ENCODE results near the gene GABRD.

GABRD gene

GRCh38 chr1:1985375-1986050 is 33.6 kb upstream of the GABRD start:
- DNase-seq (ENCODE audit: low read depth): no peak

GRCh38 chr1:1986451-1987141 is 32.5 kb upstream of the GABRD start:
- DNase-seq (ENCODE audit: low read depth): no peak

- DNase-seq (ENCODE audit: low read depth): no peak
Observed at GRCh38 chr1:1987142-1987510, 32.0 kb upstream of the GABRD start.

- DNase-seq (ENCODE audit: low read depth): no peak
Observed at GRCh38 chr1:1988061-1988945, 30.8 kb upstream of the GABRD start.

- DNase-seq (ENCODE audit: low read depth): no peak
Observed at GRCh38 chr1:1989102-1989542, 30.0 kb upstream of the GABRD start.

DNA sequence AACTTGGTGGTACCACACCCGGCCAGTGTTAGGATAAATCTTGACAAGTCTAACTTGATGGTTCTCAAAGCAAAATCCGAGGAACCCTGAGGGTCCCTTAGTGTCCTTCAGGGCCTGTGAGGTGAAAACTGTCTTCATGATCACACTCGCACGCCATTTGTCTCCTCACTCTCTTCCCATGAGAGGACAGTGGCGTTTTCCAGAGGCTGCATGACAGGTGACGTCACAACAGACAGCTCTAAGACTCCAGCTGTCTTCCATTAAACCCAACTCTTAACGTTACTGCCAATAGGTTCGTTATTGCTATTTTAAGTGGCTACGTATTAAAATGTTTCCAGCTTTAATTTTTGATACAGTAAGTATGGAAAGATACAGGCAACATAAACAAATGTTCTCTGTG is 29.4 kb upstream of the GABRD start:
- no peak for DNase-seq (ENCODE audit: low read depth)

GRCh38 chr1:1990222-1990621 is 28.9 kb upstream of the GABRD start:
- DNase-seq (ENCODE audit: low read depth): no peak

DNA sequence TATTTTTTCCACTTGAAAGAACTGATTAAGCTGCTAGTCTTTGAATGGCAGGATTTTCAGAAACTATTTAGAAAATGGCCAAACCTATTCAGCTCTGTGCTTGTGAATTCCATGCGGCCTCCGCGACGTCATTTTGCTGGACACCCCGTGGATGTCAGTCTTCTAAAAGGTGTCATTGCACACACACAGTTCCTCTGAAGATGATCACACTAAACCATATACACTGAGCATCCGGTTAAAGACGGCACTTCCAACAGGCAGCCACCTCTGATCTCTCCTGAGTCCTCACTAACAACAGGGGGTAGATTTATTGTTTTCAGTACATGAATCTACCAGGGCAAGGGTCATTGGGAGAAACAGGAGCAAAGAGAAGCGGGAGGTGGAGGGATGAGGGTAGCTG is 24.6 kb upstream of the GABRD start:
- DNase-seq (ENCODE audit: low read depth): no peak

- DNase-seq (ENCODE audit: low read depth): no peak
Observed at GRCh38 chr1:1996207-1996651, 22.9 kb upstream of the GABRD start.

DNA sequence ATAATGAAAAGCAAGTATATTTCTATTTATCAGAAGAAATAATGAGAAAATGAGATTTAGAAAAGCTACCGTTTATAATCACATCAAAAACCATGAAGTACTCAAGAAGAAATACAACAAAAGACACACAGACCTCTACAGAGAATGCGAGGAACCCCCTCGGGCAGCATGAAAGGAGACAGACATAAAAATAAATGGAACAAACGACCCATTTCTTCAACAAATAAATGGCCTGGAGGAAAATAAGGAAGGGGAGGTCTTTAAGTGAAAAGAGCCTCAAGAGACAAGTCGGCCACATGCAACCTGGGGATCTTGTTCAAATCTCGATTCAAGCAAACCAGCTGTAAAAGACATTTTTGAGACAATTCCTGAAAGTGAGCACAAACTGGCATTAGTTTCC is 21.6 kb upstream of the GABRD start:
- DNase-seq (ENCODE audit: low read depth): no peak

GRCh38 chr1:2000432-2000831 is 18.7 kb upstream of the GABRD start:
- no peak for DNase-seq (ENCODE audit: low read depth)

DNA sequence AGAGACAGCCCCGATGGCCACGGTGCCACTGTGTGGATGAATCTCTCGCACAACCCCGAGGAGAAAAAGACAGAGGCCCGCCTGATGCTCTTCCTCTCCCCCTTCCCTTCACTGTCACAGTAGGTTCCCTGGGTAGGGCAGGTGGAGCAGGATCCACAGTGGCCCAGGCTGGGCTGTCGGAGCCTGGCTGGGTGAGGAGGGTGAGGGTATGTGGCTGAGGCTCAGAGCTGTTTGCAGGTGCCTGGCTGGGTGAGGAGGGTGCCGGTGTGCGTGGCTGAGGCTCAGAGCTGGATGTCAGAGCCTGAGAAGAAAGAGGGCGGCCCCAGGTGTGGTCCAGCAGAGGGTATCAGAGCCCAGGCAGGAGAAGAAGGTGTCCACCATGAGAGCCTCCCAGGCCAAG is 18.3 kb upstream of the GABRD start:
- DNase-seq (ENCODE audit: low read depth): no peak

- no peak for DNase-seq (ENCODE audit: low read depth)
Observed at GRCh38 chr1:2001773-2002411, 17.3 kb upstream of the GABRD start.

GRCh38 chr1:2003541-2004131 is 15.5 kb upstream of the GABRD start, which contains the start of gene CFAP74:
CFAP74 (minus strand) TSS chr1:2003786; CDS start chr1:1990956, 12,830 bp downstream.
- DNase-seq (ENCODE audit: low read depth): no peak

DNA sequence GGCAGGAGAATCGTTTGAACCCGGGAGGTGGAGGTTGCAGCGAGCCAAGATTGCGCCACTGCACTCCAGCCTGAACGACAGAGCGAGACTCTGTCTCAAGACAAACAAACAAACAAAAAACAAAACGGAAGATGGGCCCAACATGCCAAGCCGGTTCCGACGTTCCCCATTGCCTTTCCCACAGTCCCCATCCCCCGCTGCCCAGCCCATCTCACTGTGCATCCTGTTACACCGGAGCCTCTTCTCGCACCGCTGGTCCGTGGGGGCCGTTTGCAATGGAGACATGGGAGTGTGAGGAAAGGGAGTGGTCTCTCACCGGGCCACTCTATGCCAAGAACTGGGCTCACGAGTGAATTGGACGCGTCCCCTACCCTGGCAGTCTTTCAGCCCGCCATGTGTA is 14.3 kb upstream of the GABRD start:
- no peak for DNase-seq (ENCODE audit: low read depth)

DNA sequence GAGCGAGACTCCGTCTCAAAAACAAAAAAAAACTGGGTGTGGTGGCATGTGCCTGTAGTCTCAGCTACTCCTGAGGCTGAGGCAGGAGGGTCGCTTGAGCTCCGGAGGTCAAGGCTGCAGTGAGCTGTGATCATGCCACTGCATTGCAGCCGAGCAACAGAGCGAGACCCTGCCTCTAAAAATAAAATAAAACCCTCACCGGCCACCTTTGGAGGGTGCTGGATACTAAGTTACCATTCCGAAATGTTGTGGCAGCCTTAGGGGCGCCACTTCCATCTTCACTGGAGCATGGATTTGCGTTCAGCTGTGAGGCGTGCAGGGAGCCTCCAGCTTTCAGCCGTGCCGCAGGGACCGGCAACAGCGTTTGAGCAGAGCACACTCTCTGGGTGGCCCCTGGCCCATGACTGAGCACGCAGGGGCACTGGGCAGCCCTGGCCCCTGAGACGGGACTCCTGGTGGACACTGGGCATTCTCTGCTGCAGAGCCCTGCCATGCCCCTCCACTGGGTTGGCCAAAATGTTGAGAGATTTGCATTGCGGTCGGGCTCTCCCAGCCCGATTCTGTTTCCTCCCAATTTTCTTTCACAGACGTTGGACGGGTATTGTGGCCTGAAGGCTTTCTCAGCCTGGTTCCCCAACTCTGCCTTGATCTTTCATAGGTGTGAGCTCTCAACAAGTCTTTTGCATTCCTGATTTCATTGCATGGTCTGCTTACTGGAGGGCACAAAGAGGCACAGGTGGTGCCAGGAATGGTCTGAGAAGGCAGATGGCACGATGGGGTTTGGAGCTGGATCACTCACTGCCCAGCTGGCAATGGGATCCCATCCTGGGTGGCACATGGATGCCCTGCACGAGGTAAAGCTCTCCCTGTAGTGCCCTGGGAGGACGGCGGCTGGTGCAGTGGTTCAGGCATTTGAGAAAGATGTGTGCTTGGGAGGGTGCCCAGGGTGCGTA is 9.8 kb upstream of the GABRD start:
- DNase-seq (ENCODE audit: low read depth): no peak

DNA sequence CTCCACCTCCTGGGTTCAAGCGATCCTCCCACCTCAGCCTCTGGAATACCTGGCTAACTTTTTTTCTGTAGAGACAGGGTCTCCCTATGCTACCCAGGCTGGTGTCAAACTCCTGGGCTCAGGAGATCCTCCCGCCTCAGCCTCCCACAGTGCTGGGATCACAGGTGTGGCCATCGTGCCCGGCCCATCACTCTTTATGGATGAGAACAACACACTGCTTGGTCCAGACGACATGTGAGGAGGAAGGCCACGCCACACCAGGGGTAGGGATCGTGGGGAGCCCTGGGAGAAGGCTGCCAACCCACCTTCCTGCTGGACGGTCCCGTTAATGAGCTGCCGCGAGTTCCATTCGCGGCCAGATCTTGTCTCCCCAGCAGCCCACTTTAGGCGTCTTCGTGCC is 5.0 kb upstream of the GABRD start:
- no peak for DNase-seq (ENCODE audit: low read depth)

DNA sequence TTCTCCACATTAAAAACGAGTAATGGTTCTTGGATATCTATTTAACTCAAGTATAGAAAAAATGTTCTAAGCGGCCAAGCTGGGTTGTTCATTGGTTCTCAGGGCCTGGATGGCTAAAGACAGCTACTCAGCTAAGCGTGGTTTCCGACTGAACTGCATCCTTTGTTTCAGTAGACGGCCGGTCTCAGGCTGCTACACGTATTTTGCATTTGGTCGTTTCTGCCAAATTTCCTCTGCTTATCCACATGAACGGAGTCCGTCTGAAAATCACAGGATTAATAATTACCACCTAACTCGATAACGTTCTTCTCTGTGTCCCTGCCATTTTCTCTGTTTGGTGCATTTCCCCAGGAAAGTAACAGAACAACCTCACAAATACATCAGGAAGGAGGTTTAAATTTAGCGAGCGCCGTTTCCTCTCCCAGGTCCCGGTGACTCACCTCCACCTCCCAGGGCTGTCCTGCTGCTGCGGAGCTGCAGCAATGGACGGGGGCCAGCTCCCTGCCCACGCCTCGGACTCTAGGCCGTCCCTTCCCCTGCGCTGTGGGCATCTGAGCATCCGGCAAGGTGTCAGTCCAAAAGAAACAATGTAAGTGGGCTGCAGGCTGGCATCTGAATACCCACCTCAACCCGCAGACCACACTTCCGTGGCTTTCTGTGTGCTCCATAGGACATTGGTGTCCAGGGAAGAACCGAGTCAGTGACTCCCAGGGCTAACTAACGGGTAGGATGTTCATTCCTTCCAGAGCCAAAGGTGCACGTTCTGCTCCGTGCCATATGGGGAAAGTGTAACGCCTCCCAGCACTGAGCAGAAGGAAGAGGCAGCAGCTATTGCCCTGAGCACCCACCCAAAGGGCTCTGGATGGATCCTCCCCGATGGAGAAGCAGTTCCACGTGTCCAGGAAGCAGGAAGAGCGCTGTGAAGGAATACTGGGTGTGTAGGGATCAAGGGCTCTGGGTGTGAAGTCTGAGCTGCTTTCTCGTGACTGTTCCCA is 4.1 kb upstream of the GABRD start:
- DNase-seq (ENCODE audit: low read depth): no peak

- DNase-seq (ENCODE audit: low read depth): no peak
Observed at GRCh38 chr1:2016123-2016522, 3.0 kb upstream of the GABRD start.

Measured in stimulated activated CD8-positive, alpha-beta memory T cell treated with anti-CD3 and anti-CD28 coated beads, Interleukin-4, amount 100 ng/mL, for 24 hours (primary cell).